ENCODE measurements around the gene CNNM1.

GRCh38 chr10:99391346-99391745 lies 62.2 kb downstream of the CNNM1 start:
- TF ChIP-seq, protein P1, sequence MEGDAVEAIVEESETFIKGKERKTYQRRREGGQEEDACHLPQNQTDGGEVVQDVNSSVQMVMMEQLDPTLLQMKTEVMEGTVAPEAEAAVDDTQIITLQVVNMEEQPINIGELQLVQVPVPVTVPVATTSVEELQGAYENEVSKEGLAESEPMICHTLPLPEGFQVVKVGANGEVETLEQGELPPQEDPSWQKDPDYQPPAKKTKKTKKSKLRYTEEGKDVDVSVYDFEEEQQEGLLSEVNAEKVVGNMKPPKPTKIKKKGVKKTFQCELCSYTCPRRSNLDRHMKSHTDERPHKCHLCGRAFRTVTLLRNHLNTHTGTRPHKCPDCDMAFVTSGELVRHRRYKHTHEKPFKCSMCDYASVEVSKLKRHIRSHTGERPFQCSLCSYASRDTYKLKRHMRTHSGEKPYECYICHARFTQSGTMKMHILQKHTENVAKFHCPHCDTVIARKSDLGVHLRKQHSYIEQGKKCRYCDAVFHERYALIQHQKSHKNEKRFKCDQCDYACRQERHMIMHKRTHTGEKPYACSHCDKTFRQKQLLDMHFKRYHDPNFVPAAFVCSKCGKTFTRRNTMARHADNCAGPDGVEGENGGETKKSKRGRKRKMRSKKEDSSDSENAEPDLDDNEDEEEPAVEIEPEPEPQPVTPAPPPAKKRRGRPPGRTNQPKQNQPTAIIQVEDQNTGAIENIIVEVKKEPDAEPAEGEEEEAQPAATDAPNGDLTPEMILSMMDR (IDR thresholded peaks at IDR 0.05), result no peak
- TF ChIP-seq ZFX (IDR thresholded peaks at IDR 0.05; ENCODE audit: borderline replicate concordance), result no peak
